D721Med (cell line): Measurements from ENCODE around the gene PDIA5.

Source experiments
- DNase-seq: peaks from one replicate; pipeline ENCODE4 v3.0.0; 2011; ENCODE audit warnings: low spot score; ENCODE audit not compliant: insufficient read length
- FAIRE-seq: peaks from 2 replicates; lab custom pipeline; 2011; peaks lifted over from hg19 to GRCh38; lab: Jason Lieb, UNC
- TF ChIP-seq, protein P1 (sequence below): IDR thresholded peaks from 2 replicates; pipeline ENCODE4 v1.5.1; 2012; ENCODE audit warnings: mild to moderate bottlenecking, control low read depth; ENCODE audit not compliant: insufficient read depth; ENCODE audit errors: missing control alignments

Gene PDIA5

DNA sequence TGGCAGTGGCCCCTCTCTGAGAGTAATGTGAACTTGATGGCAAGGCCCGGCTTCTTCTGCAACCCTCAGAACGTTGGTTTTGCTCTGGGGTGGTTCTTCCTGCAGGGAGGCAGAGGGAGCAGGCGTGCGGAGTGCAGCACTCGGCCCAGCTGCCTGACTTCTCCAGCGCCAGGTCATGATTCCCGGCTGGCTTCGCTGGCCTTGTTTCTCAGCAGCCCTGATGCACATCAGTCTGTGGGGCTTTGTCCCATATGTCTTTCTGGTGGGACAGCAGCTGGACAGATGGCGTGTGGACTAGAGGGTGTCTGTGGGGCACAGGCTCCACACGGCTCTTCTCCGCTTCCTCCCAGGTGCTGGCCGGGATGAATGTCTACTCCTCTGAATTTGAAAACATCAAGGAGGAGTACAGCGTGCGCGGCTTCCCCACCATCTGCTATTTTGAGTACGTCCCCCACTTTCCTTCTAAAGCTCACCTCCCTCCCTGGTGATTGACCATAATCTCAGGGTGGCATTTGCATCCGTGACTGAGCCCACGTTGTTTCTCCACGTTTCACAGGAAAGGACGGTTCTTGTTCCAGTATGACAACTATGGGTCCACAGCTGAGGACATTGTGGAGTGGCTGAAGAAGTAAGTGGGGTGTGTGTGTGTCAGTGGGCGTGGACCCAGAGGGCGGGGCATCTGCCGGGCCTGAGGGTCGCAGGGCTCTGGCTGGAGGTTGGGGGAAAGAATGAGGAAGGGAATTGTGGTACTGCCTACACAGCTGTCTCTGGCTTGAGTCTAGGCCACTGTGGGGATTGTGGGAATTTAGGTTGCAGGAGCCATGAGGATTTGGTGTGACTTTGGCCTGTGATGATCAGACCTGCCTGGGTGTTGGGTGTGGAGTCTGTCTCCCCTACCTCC is 57.1 kb downstream of the PDIA5 start:
- FAIRE-seq = no peak
- no peak for DNase-seq
- TF ChIP-seq, protein P1, sequence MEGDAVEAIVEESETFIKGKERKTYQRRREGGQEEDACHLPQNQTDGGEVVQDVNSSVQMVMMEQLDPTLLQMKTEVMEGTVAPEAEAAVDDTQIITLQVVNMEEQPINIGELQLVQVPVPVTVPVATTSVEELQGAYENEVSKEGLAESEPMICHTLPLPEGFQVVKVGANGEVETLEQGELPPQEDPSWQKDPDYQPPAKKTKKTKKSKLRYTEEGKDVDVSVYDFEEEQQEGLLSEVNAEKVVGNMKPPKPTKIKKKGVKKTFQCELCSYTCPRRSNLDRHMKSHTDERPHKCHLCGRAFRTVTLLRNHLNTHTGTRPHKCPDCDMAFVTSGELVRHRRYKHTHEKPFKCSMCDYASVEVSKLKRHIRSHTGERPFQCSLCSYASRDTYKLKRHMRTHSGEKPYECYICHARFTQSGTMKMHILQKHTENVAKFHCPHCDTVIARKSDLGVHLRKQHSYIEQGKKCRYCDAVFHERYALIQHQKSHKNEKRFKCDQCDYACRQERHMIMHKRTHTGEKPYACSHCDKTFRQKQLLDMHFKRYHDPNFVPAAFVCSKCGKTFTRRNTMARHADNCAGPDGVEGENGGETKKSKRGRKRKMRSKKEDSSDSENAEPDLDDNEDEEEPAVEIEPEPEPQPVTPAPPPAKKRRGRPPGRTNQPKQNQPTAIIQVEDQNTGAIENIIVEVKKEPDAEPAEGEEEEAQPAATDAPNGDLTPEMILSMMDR = no peak

DNA sequence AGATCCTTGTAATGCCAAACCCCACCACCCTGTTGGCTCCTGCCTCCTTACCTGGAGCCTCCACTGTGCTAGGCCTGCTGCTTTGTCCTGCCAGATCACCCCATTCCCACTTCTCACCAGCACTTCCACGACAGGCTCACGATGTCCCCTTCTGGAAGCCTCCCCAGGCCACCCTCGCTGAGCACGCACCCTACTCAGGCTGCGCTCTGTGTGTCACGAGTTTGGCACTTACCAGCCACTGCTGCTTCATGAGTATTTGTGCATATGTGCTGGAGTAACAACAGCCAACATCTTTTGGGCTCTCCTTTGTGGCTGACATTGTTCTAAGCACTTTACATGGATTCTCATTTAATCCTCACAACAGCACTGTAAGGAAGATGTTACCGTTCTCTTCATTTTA is 58.1 kb downstream of the PDIA5 start:
- FAIRE-seq = no peak

DNA sequence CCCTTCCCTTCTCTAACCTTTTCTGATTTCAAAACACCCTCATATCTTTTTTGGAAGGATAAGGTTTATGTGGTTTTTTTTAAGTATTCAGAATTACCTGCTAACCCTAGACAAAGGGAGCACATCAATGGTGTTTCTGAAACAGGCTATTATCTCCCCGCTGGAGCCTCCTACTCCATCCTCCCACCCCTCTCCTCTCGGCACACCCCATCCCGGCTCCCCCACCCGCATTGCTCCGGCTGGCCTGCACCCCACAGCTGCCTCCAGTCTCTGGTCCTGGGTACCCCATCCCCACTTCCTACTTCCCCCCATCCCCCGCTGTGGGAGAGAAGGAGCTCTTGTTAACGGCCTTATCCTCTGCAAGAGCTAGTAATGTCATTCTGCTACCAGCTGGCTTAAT is 59.2 kb downstream of the PDIA5 start:
- FAIRE-seq = no peak
- TF ChIP-seq, protein P1 = no peak
- no peak for DNase-seq

More for the DNA sequence above, 58.1 kb downstream of the PDIA5 start:
- TF ChIP-seq, protein P1 = no peak
- DNase-seq = no peak

DNA sequence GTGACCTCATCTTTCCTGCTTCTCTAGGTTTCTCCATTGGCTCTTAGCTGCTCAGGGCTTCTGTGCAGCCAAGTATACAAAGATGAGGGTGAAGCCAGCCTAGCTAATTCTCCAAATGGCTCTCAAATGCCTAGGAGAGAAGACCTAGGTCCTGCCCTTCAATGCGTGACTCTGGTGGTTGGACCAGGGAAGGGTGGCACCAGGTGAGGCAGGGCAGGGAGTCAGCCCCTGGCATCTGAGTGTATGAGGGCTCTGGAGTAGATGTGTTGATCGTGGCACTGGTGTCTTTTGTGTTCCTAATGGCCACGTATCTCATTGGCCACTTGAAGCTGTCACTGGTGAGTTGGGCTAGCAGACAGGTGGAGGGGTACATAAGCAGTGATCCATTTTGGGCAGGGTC is 59.8 kb downstream of the PDIA5 start:
- FAIRE-seq (no peak), DNase-seq (no peak)
- TF ChIP-seq, protein P1 = no peak

DNA sequence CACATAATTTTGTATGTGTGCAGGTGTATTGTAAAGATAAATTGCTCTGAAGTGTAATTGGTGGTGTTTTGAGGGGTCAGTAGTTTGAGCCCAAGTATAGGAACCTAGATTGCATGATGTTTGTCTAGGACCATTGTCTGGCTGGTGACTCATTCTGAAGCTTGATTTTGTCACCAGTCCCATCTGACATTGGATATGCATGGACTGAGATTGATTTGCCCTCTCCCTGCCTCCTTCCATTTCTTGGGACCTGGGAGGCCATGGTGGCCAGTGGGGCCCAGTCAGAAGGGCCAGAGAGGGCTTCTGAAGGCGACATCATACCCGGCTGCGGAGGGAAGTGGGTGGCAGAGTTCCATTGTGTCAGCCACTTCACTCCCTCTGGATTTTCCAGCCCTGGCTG is 62.3 kb downstream of the PDIA5 start:
- TF ChIP-seq, protein P1 = no peak

DNA sequence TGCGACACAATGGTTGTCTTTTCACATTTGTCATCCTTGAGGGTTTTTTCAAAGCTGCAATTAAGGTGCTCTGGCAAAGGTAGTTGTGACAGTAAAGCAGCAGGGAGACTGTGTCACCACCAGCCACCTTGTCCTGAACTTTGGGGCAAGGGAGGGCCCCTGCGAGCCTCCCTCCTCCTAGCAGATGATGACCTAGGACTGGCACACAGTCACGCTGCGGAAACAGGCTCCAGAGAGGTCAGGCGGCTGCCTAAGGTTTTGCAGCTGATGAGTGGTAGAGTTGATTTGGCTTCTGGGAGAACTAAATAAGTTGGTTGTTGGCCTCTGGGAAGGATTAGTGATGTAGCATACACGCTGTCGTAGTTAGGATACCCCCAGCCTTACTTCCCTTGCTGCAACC is 62.7 kb downstream of the PDIA5 start:
- DNase-seq (no peak), FAIRE-seq (no peak)
- TF ChIP-seq, protein P1 = no peak

More for the DNA sequence above, 62.3 kb downstream of the PDIA5 start:
- DNase-seq (no peak), FAIRE-seq (no peak)
